Left ventricle myocardium superior (tissue), 1 donor: ENCODE data around the gene MDGA2. TPM values are rescaled to one million over a fixed set of nuclear protein-coding genes. Genes with fewer than 3 reads are reported as not detected.

Source experiments
- ATAC-seq: fragments of 200-7000 bp; cut with Tn5 transposase; one replicate; pipeline ENCODE4 v1.9.1; 2020; ENCODE audit warnings: mild to moderate bottlenecking, moderate library complexity
- DNase-seq: peaks from one replicate; pipeline ENCODE4 v3.0.0-alpha.2; 2020
- intact Hi-C: fragments of 100-400 bp; cut with micrococcal nuclease; formaldehyde crosslinking; loops from one replicate; pipeline ENCODE4 v1.11.0; 2022
- long read RNA-seq: library from polyadenylated mRNA; unstranded; transcript quantifications from one replicate; pipeline ENCODE4 v2.0.0, GENCODE V29; 2021
- total RNA-seq: library from RNA; stranded (reverse); fragmentation: NEBNext Ultra II Directional; extraction: Animal tissue kit (Norgen Biotek cat#: 25700); gene quantifications from one replicate; pipeline ENCODE4 v1.2.1, GENCODE V29; 2021
- donor health status: DM: no; HTN: yes; CAD: no; lungs with severe emphysema.

MDGA2 gene
- not detected for total RNA-seq
- long read RNA-seq = 0 reads

GRCh38 chr14:47675466-47676314 lies at the start of gene MDGA2:
MDGA2 (minus strand) TSS chr14:47675605.
- ATAC-seq (no peak), DNase-seq (no peak)
- intact Hi-C loops = no loop called here

GRCh38 chr14:47722929-47723693 lies 47.7 kb upstream of the MDGA2 start:
- no peak for ATAC-seq
- no peak for DNase-seq
- intact Hi-C loops = no loop called here

GRCh38 chr14:47720281-47720680 lies 44.9 kb upstream of the MDGA2 start:
- no peak for ATAC-seq
- intact Hi-C loops = no loop called here

GRCh38 chr14:47715330-47715729 lies 39.9 kb upstream of the MDGA2 start:
- ATAC-seq = no peak
- intact Hi-C loops = no loop called here
- no peak for DNase-seq

More at GRCh38 chr14:47720281-47720680, 44.9 kb upstream of the MDGA2 start:
- no peak for DNase-seq

- intact Hi-C loops = no loop called here
- ATAC-seq (no peak), DNase-seq (no peak)
Observed at GRCh38 chr14:47710581-47710980, 35.2 kb upstream of the MDGA2 start.

GRCh38 chr14:47705683-47706082 lies 30.3 kb upstream of the MDGA2 start:
- ATAC-seq (no peak), DNase-seq (no peak)
- intact Hi-C loops = no loop called here

GRCh38 chr14:47691829-47692228 lies 16.4 kb upstream of the MDGA2 start:
- DNase-seq (no peak), ATAC-seq (no peak)
- intact Hi-C loops = no loop called here

- ATAC-seq (no peak), DNase-seq (no peak)
- intact Hi-C loops = no loop called here
Observed at GRCh38 chr14:47678993-47679392, 3.6 kb upstream of the MDGA2 start.

- ATAC-seq (no peak), DNase-seq (no peak)
- intact Hi-C loops = no loop called here
Observed at GRCh38 chr14:47678157-47678556, 2.8 kb upstream of the MDGA2 start.

GRCh38 chr14:47676315-47676617 lies 861 bp upstream of the MDGA2 start:
- ATAC-seq = no peak
- no peak for DNase-seq
- intact Hi-C loops = no loop called here

GRCh38 chr14:47674543-47675465 lies 601 bp downstream of the MDGA2 start:
- no peak for ATAC-seq
- no peak for DNase-seq
- intact Hi-C loops = no loop called here

GRCh38 chr14:47674148-47674542 lies 1.3 kb downstream of the MDGA2 start:
- ATAC-seq (no peak), DNase-seq (no peak)
- intact Hi-C loops = no loop called here

GRCh38 chr14:47665337-47666134 lies 9.9 kb downstream of the MDGA2 start:
- DNase-seq = no peak
- ATAC-seq = no peak
- intact Hi-C loops = no loop called here

- intact Hi-C loops = no loop called here
- ATAC-seq = no peak
- no peak for DNase-seq
Observed at GRCh38 chr14:47662466-47662865, 12.9 kb downstream of the MDGA2 start.

- no peak for DNase-seq
- no peak for ATAC-seq
- intact Hi-C loops = no loop called here
Observed at GRCh38 chr14:47660158-47660557, 15.2 kb downstream of the MDGA2 start.

- DNase-seq = no peak
- intact Hi-C loops = no loop called here
- no peak for ATAC-seq
Observed at GRCh38 chr14:47658041-47658440, 17.4 kb downstream of the MDGA2 start.

- intact Hi-C loops = no loop called here
- ATAC-seq (no peak), DNase-seq (no peak)
Observed at GRCh38 chr14:47657143-47657542, 18.3 kb downstream of the MDGA2 start.

GRCh38 chr14:47651337-47651736 lies 24.1 kb downstream of the MDGA2 start:
- ATAC-seq (no peak), DNase-seq (no peak)
- intact Hi-C loops = no loop called here

- DNase-seq = no peak
- intact Hi-C loops = no loop called here
- no peak for ATAC-seq
Observed at GRCh38 chr14:47637753-47638152, 37.7 kb downstream of the MDGA2 start.
